Ecto neural progenitor cell (in vitro differentiated cells): Measurements from ENCODE around the gene KIF26B.

Experiments used
- DNase-seq: peaks from one replicate; pipeline ENCODE4 v3.0.0-alpha.2; 2018; ENCODE audit warnings: low spot score

KIF26B gene

DNA sequence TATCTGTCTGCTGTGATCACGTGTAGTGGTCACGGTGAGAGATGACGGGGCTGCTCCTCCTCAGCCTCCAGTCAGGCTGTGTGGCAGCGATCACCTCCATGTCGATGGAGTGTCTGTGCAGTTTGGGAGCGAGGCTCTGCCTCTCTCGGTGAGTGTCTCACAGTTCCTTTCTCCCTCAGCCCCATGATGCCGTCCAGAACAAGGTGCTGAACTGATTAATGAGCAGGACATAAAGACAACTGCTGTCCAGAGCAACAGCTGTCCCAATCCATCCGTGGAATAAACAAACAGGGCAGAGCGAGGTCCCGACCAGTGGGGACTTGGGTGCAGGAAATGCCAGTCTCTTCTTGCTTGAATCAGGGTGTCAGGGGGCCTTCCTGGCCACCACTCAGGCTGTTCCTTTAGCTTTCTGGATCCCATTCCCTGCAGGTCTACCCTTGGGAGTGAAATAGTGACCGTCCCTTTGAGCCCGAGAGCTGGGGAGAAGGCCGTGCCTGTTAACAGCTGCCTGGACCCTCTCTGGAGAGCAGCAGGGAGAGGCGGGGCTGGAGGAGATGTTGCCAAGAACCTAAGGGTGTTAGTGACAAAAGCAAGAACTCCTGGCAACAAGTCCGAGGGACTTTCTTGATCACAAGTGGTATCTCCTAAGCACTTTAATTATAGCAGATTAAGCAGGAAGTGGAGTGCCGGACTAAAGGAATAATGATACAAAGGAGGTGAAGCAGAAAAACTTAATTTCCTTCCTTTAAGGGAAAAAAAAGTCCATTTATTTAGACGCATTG is 443.9 kb downstream of the KIF26B start:
- DNase-seq, result no peak

DNA sequence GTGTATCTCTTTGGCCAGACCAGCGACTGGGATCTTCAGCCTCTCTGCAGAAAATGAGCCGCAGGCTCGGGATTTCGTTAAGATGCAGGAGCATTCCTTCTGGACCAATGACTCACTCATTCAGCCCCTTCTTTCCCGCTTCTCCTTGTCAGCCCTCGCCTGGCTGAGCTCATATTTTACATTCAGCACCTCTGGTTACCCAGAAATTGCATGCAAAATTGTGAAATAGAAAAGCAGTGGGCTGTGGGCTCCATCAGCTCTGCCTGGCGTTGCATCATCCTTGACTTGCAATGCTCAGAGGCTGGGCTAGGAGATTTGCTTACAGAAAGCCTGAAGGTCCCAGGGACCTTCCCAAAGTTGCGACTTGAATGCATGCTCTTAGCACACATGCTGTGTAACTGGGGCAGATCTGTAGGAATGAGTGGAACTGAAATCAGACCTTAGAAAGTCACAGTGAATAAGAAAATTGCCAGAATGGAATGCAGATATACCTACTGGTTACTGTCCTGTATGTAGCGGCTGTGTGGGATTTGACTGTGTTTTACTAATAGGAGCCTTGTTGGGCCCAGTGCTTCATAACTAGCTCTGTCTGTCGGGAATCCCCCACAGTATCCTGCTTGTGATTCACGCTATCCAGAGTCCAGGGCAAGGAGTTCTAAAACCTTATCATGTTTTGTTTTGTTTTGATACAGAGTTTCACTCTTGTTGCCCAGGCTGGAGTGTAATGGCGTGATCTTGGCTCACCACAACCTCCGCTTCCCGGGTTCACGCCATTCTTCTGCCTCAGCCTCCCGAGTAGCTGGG is 444.8 kb downstream of the KIF26B start:
- no peak for DNase-seq

DNA sequence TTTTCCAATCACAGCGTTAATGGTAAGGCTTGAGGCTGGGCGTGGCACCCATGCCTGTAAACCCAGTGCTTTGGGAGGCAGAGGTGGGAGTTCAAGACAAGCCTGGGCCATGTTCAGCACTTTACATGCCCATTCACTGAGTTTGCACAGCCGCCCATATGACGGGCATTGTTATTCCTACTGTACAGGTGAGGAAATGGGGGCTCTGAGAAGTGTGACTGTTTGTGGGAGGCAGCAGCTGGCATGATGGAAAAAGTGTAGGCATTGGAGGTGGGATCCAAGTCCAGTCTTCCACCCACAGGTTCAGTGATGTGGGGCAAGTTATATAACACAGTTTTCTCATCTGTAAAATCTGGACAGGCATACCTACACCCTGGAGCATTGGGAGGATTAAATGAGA is 445.9 kb downstream of the KIF26B start:
- no peak for DNase-seq

DNA sequence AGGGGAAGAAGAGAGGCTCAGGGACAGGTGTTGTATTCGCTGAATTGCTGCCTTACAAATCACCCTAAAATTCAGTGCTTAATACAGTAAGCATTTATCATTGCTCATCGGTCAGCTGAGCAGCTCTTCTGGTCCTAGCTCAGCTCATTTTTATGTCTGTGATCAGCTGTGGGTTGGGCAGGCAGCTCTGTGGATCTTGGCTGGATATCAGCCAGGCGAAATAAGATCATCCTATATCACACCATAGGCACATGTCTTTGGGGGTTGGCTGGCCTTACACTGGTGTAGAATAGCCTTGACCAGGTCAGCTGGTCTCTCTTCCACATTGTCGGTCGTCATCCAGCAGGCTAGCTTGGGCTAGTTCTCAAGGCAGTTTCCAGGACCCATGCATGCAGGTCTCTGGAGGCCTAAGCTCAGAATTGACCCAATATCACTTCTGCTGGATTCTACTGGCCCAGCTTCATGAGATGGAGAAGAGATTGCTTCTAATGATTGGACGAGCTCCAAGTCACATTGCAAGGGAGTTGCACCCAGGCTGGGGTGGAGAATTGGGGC is 448.6 kb downstream of the KIF26B start:
- no peak for DNase-seq

DNA sequence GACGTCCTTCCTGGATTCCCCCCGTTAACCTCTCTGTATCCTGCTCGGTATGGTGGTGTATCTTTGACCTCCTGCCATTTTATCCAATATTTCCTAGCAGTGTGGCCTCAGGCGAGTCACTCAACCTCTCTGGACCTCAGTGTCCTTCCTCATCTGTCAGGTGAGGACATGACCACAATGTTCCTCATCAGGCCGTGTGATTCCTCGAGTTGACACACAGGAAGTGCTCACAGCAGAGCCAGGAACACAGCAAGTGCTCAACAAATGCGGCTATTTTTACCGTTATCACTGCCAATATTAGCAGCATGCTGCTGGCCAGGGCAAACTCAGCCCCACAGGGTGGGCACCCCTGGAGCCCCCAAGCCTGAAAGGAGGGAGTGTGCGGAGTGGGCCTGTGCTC is 450.2 kb downstream of the KIF26B start:
- DNase-seq, result no peak

DNA sequence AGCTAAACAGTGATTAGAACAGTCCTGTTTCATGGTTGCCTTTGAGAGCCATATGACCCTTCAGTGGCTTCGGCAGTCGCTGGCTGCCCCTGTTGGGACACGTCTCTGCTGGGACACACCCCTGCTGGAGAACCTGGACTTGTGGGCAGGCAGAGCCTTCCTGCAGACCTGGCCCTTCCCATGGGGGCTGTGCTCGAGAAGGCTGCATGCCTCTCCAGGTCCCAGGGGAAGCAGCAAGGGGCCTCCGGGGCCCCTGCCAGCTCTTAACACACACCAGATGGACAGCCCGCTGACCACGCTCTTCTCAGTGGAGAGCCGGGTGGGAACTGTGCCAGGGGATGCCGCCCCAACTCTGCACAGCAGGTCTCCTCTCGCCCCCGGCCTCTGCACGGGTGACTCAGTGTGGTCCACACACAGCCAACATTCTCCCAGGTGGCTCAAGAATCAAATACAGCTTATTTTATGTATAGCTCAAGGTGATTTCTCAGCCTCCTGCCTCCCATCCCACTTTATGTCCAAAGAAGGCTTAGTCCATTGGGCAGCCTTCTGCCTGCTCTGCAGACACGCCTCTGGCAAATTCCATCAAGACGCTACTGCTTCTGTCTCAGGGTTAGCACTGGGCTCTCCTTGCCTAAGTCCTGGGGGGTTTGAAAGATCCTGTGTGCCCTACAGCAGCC is 450.8 kb downstream of the KIF26B start:
- no peak for DNase-seq

DNA sequence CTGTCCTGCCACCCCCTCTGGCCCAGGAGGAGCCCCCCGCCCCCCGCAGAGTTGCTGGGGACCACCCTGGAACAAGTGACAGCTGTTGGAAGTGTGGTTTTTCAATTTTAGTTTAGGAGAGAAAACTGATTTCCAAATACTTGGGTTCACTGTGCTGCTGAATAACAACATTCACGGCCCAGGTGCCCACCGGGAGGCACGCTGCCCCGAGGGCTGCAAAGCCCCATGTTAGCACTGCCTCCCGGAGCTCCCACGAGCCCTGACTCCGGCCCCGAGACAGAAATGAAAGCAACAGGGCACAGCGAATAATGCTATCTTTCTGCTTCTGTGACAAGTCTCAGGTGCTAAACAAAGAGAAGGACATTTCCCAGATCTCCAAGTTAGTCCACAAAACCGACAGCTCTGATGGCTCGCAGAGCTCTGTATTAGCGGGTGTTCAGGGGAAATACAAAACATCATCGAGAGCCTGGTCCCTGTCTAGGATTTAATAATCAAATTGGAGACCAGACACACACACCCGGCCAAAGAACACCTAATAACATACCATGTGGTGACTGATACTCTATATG is 451.5 kb downstream of the KIF26B start:
- no peak for DNase-seq

DNA sequence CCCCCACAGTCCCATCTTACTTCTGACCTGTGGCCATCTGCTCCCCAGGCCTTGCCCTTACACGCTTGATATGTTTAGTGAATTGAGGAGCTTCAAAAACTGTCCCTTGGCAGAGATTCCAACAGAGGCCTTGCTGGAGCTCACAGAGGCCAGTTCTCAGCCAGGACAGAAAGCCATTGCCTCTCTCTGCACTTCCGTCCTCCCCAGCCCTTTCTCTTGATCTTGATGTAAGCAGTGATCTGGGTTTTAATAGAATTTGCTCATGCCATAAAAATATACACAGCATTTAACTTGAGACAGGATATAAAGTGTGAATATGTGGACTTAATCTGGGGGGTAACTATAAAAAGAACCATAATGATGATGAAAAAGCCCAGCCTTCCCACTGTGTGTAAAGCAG is 453.5 kb downstream of the KIF26B start:
- no peak for DNase-seq

DNA sequence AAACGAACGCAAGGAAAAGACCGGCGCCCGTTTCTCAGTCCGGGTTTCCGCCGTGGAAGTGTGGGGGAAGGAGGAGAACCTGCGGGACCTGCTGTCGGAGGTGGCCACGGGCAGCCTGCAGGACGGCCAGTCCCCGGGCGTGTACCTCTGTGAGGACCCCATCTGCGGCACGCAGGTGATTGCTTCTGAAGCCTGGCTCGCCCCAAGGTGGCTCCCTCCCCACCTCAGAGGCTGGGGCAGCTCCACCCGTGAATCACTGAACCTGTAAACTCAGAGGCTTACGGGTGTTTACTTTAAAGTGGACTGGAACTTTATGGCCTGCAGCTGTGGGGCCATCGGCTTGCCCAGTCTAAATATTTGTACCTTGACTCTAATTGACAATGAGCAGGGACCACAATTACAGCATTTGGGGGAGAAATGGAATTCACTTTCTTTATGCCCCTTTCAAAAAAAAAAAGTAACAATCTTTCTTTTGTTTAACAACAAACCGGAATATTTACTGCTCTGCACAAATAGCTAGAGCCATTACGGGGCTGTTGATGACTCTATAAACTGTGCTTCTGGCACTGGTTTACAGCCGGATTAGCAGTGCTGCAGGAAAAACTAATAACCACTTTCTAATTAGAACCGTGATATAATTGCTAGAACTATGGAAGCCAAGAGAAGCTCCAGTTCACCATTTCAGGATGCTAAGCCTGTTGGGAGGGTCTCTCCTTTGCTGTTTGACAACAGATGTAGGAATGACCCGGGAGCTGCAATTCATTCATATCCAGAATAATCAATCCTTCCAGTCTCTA is 454.8 kb downstream of the KIF26B start:
- DNase-seq, result no peak

DNA sequence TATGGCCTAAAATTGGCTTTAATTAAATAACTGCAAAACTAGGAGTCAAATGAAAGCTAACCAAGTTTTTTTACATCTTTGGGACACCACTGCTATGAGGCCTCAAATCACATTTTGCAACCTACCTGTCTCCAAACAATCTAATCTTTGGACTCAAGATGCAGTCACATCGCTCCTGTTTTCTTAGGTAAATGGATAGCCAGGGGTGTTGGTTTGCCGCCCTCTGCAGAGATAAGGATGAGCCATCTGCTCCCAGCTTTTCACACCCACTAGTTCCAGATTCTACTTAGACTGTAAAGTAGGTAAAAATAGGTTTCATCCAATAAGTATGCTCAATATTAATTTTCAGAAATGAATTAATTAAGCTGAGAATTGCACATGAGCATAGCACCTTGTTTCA is 456.5 kb downstream of the KIF26B start:
- DNase-seq, result no peak

DNA sequence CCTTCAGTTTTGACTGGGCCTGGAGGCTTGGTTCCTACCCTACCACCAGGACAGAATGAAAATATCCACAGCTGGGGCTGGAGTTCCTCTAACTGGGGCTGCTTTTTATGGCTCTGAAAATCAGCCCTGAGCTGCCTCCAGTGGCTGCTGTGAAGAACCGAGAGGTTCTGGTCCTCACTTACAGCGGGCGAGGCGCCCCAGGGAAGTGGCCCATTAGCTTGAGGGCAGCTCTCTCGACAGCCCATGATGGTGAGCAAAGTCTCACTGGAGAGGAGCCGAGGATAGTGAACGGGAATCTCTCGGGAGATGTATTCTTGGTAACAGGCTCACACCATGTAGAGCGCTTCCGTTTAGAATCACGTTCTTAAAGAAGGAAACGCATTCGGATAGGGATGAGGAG is 459.7 kb downstream of the KIF26B start:
- DNase-seq, result no peak

DNA sequence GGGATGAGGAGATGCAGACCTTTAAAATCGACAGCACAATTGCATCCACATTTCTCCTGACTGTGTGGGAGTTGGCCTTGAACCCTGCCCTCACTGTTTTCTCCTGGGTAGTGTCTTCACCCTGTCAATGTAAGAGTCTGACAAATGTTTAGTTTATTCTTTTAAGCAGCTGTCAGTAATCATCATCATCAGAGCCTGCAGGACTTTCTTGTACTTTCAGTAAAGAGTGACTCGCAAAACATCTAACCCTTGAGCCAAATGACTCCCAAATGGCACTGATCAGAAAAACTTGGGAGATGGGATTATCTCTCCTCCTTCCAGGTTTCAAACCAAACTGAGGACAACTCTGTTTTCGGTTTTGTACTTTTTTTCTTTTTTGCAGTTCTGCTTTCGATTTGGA is 460.2 kb downstream of the KIF26B start:
- DNase-seq, result no peak

DNA sequence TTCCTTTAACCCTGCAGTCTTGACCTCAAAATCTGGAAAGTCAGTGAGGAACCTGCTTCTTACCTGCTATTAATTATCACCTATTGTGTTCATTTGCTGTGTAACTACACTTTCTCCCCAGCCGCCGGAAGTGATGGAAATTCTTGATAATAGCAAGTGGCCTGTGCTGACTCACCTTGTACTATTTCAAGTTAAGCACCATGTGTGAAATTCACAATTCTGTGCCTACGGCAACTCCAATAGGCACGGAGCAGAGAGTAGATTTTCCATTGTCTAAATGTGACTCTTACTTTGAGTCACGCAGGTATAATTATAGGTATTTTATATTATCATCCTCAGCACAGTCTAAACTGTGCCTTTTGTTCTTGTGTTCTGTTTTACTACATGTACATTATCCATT is 466.8 kb downstream of the KIF26B start:
- DNase-seq, result no peak

DNA sequence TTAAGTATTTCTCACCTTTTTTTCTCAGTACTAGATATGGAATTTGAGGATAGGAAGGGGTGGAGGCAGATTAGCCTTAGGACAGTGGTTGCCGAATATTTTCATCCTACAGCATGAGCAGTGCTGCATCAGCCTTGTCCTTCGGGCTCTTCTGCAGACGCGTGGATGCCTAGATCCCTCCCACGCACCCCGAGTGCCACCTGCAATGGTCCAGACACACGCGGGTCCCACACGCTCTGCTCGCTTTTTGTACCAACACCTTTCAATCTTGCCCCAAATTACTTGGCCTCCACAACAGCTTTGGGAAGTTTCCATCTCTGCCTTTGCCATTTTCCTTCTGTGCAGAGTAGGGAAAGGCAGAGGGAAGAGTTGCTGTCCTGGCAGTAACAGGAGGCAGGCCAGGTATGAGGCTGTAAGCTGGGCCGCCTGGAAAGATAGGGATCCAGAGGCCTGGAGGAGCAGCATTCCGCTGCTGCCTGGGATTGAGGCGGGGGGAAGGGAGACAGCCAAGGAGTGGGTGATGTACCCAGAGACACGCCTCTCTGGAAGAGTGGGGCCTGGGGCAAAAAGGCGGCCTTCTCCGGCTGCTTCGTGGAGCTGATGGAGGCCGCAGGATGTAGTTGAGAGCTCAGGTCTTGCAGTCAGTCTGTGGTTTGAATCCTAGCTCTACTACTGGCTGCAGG is 467.7 kb downstream of the KIF26B start:
- peak; percentile 55 for DNase-seq

DNA sequence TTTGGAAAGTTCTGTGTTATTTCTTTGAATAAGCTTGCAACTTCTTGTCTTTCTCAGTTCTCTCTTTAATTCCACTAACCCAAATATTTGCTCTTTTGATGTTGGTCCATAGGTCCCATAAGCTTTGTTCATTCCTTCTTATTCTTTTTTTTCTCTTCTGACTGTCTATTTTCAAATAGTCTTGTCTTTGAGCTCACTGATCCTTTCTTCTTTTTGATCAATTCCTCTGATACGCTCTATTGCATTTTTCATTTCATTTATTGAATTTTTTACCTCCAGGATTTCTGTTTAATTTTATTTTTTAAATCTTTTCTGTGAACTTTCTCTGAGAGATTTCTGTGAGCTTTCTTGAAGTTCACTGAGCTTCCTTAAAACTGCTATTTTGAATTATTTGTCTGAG is 486.6 kb downstream of the KIF26B start:
- no peak for DNase-seq

DNA sequence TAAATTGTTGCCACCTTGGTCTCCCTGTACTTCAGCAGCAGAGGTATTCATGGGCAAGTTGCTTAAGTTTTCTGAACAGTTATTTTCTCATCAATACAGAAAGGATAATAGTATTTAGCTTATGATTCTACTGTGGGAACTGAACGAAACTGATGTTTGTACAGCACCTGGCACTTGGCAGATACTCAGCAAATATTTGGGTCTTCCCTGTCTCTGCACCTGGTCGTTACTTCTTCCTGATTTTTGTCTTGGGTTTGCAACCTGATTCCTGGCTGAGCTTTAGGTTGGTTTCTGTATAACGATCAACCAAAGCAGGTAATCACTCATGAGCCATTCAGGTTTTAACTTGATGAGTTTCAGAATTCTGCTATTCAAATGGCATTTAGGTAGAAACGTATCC is 490.6 kb downstream of the KIF26B start:
- no peak for DNase-seq

DNA sequence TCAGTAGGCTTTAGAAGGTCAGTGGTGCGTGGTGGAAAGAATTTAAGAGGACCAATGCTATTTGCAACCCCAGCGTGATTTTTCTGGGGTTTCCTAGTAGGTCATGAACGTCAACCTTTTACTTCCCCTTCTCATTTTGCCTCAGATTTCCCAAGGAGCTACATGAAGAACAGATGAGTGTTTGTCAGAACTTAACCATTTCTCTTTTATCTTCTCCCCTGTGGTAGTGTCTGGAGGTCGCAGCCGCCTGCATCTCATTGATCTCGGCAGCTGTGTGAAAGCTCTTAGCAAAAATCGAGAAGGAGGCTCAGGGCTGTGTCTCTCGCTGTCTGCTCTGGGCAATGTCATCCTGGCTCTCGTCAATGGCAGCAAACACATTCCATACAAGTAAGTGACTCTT is 491.1 kb downstream of the KIF26B start:
- no peak for DNase-seq

DNA sequence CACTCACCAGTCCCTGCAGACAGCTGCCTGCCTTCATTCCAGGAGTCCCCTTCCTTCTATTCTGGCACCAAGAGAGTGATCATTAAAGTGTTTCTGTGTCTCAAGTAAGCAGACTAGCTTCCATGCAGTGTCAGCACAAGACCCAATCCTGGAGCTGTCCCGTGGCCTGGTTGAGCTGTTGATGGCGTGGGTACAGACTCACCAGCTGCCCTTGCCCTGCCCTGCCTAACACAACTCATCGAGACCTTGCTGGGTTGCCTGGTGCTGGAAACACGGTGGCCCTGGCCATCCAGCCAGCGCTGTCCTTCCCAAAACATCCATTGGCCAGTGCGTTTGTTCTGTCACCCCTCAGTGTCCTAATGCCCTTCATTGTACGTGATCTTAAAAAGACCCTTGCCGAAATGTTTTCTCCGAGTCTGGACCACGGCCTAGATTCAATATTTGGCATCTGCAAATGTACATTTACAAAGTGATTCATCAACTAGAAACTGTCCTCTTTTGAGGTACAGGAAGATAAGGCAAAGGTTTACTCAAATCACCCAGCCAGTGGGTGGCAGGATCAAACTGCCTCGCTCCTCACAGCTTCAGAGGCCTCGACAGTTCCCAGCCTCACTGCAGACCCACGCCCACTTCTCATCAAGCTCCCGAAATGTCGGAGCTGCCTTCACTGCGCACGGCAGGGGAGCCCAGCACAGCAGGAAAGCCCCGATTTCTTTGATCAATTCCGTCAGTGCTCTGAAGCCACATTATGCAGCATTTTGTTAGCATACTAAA is 494.2 kb downstream of the KIF26B start:
- peak; percentile 53 for DNase-seq

DNA sequence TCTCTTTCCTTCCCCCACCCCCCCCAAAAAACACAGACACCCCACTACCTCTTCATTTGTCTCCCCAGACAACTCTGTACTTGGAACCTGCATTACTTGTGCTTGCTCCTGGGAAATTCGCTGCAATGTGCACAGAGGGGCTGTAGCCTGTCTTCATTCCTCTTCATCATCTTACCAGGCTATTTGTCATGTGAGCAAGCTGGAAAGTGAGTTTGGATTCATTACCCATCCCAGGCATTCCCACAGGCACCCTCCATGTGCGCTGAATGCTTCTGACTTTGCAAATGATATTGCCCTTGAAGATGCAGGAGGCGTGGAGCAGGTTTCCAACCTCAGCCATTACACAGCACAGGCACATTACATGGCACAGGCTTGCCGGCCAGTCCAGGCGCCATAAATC is 494.9 kb downstream of the KIF26B start:
- DNase-seq, result no peak

DNA sequence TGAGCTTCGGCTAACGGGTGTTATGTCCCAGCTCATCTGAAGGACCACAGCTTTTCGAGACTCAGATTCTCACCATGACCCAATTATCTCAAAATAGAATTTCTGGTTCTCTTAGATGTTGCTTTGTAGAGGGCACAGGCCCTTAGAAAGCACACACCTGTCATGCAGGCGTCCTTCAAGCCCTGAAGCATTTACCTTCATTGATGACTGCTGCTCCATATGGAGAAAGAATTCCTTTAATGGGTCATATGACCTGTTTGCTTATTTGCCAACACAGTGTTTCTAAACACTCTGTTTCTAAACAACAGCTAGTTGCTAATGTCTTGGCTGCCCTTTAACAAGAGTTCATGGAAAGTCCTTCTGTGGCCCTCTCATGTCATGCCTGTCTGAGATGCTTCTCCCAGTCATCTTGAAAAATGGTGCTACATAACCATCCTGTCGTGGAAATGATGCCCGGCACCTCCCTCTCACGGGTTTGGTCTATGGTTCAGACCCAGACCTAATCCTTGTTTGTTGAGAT is 495.7 kb downstream of the KIF26B start:
- no peak for DNase-seq
